AG10803 (cell line): Measurements from ENCODE around the gene ARHGAP26.
A peak's percentile ranks its signal among the peaks of the same experiment; 100 is the strongest.
"Not testable (repeated sequence)": the region's sequence is repeated elsewhere in the genome, so short reads cannot be mapped to it uniquely, and the experiment has no call there.

ENCODE experiments used
- DNase-seq: peaks from one replicate; pipeline ENCODE4 v3.0.0; 2010; ENCODE audit warnings: low read depth
- H3K4me3 ChIP-seq: 2 replicates; pipeline ENCODE4 v1.5.1; 2011; ENCODE audit warnings: mild to moderate bottlenecking, low read length, control low read depth
- TF ChIP-seq, protein P1 (sequence below): conservative IDR thresholded peaks from 2 replicates; pipeline ENCODE4 v1.5.1; 2011; ENCODE audit warnings: mild to moderate bottlenecking, low read length, control low read depth, inconsistent platforms

The ARHGAP26 gene

DNA sequence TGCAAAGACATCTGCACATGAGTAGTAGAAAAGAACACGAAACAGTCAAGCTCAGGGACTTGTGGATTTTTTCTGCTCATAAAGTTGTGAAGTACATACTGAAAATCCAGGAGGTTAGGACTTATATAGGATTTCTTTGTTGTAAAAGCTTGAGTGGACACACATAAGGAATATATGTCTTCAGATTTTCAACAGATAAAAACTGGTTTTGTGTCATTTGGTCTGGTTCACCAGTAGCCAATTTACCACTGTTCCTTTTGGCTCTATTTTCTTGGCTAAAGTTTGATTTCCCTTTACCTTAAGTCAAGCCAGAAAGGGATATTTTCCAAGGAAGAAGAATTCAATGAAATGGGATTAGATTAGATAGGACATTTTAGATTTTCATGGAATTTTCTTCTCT, 429.0 kb downstream of the ARHGAP26 start:
- H3K4me3 ChIP-seq = no peak overlapping the region
- TF ChIP-seq, protein P1, sequence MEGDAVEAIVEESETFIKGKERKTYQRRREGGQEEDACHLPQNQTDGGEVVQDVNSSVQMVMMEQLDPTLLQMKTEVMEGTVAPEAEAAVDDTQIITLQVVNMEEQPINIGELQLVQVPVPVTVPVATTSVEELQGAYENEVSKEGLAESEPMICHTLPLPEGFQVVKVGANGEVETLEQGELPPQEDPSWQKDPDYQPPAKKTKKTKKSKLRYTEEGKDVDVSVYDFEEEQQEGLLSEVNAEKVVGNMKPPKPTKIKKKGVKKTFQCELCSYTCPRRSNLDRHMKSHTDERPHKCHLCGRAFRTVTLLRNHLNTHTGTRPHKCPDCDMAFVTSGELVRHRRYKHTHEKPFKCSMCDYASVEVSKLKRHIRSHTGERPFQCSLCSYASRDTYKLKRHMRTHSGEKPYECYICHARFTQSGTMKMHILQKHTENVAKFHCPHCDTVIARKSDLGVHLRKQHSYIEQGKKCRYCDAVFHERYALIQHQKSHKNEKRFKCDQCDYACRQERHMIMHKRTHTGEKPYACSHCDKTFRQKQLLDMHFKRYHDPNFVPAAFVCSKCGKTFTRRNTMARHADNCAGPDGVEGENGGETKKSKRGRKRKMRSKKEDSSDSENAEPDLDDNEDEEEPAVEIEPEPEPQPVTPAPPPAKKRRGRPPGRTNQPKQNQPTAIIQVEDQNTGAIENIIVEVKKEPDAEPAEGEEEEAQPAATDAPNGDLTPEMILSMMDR = no peak
- DNase-seq = no peak

DNA sequence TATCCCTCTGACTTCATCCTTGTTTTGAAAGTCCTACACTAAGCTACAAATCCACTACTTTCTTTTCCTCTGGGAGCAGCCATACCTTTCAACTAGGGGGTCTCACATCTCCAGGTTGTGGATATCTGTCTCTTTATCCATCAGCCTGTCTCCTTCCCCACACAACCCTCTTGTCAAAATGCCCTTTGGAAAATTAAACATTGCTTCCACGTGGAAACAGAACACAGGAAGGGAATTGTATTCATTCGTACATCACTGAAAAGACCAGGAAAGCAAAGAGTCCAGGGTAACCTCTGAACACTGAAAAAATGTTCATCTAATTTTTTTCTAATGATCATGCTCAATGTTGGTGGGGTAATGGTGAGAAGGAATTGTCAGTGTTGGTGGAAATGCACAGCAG, 429.7 kb downstream of the ARHGAP26 start:
- TF ChIP-seq, protein P1 = no peak
- DNase-seq = no peak
- no peak overlapping the region for H3K4me3 ChIP-seq

DNA sequence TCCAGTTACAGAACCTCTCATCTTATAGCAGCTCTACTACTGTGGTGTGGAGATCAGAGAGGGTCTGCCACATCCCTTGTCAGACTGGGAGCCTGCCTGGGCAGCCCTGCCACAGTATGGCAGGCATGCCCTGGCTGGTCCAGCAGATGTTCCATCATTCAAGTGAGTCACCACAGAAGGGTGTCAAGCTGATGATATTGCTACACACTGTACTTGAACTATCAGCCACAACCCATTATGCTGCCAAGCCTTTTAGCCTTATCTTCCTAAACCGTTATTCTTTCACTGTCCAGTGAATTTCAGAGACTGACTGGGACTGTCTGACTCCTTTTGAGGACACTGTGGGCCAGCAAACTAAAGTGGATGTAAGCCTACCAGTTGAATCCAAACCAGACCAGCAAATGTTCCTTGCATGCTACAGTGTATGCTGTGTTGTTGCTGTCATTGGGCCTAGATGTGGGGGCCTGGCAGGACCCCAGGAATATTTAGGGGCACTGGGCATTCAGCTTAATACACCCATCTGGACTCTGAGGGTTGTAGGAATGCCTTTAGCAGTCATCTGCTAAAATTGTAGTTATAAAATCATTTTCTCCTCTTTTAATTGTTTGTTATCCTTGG, 430.7 kb downstream of the ARHGAP26 start:
- no peak overlapping the region for H3K4me3 ChIP-seq
- DNase-seq = peak; percentile 85
- TF ChIP-seq, protein P1 = no peak

DNA sequence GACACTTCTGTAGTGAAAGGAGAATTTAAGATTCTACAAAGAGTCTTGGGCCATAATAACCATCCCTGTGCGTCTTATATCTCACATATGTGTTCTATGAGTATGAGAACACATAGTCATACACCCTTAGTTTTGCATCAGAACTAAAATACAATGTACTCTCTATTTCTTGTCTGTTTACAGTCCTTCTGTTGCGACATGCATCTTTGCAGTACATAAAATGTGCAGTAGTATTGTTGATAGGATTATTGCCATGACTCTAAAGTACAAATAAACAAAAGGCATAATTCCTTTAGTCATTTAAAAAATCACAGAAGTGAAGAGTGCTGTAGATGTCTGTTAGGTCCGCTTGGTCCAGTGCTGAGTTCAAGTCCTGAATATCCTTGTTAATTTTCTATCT, 431.4 kb downstream of the ARHGAP26 start:
- H3K4me3 ChIP-seq = no peak overlapping the region
- DNase-seq = peak; percentile 28
- TF ChIP-seq, protein P1 = no peak

DNA sequence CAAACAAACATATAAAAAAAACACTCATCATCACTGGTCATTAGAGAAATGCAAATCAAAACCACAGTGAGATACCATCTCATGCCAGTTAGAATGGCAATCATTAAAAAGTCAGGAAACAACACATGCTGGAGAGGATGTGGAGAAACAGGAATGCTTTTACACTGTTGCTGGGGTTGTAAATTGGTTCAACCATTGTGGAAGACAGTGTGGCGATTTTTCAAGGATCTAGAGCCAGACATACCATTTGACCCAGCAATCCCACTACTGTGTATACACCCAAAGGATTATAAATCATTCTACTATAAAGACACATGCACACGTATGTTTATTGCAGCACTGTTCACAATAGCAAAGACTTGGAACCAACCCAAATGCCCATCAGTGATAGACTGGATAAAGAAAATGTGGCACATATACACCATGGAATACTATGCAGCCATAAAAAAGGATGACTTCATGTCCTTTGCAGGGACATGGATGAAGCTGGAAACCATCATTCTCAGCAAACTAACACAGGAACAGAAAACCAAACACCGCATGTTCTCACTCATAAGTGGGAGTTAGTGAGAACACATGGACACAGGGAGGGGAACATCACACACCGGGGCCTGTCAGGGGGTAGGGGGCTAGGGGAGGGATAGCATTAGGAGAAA, 433.3 kb downstream of the ARHGAP26 start:
- H3K4me3 ChIP-seq, DNase-seq: not testable (repeated sequence)

DNA sequence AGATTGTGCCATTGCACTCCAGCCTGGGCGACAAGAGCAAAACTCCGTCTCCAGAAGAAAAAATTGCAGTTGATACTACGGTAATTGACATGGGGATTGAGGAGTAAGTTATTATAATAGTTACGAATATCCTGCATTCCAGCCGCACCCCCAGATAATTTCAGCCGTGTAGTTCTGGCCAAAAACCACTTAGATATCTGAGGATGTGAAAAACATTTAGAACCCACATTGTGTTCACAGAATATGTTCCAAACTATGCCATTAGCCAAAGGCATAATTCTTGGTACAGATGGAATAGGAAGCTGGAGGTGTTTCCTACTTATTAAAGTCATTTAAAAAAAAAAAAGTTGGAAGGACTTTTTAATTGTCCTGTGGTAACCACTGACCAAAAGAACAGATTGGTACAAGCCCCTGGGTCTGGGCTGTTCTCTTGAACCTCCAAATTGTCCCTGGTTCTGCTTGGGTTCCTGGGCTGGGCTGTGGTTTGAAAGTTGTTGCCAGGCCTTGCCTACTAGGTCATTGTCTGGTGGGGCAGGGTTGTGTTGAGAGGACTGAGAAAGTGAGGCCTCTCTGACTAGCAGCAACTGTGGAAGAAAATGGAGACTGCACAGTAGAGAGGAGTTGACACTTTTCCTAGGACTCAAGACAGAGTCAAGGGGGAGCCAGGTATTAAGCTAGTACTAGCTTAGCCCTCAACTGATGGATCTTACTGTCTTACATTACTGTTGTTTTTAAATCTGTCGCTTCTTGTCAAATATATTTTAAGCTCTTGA, 434.5 kb downstream of the ARHGAP26 start:
- no peak for DNase-seq
- TF ChIP-seq, protein P1 = no peak
- no peak overlapping the region for H3K4me3 ChIP-seq

DNA sequence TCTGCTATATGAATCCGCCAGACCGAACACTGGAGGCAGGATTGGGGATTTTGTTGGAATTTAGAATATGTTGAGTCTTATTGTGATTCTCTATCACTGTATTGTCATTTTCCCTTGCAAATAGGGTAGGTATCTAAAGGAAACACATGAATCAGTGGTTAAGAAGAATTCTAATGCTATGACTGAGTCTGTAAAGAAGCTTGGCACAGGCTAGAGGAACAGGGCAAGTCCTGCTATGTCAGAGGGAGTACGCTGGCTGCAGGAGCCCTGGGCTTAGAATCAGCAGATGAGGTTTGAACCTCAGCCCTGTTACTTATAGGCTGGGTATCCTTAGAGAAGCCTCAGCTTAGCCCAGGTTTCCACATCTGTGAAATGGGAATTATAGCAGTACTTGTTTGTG, 435.2 kb downstream of the ARHGAP26 start:
- H3K4me3 ChIP-seq = no peak overlapping the region
- TF ChIP-seq, protein P1 = no peak
- DNase-seq = peak; percentile 95
